Adrenal gland (tissue), 12 donors: Measurements from ENCODE around the gene RGS6. TPM values are rescaled to one million over a fixed set of nuclear protein-coding genes. Genes with fewer than 3 reads are reported as not detected.

Source experiments
- DNase-seq, 7 donors: peaks; one replicate each; pipeline ENCODE4 v3.0.0-alpha.2; 2019 to 2020
- H3K27ac ChIP-seq, 5 donors: fragments of 200-600 bp; sonication (generic) in 4 of 5; 1 replicate in 3 of 5; 2 replicates in 2 of 5; pipeline versions ENCODE4 v1.5.1 to v1.8.0; 2016 to 2020; ENCODE audit warnings: mild to moderate bottlenecking in 1 of 5
- H3K27me3 ChIP-seq: fragments of 200-600 bp; 2 replicates; pipeline ENCODE4 v1.8.0; 2021
- H3K36me3 ChIP-seq, 2 donors: fragments of 200-600 bp; replicated peaks in 1 of 2; 1 replicate in 1 of 2; 2 replicates in 1 of 2; pipeline versions ENCODE4 v1.5.1 to v1.8.0; 2018 to 2022
- H3K4me1 ChIP-seq, 2 donors: fragments of 200-600 bp; replicated peaks in 1 of 2; 1 replicate in 1 of 2; 2 replicates in 1 of 2; pipeline versions ENCODE4 v1.5.1 to v1.8.0; 2018 to 2021
- H3K4me3 ChIP-seq, 4 donors: fragments of 200-600 bp; sonication (generic) in 3 of 4; one replicate each; pipeline ENCODE4 v1.5.1; 2016 to 2018
- H3K9me3 ChIP-seq, 3 donors: fragments of 200-600 bp; sonication (generic) in 1 of 3; replicated peaks in 1 of 3; 1 replicate in 2 of 3; 2 replicates in 1 of 3; pipeline versions ENCODE4 v1.5.1 to v1.8.0; 2016 to 2021
- POLR2A ChIP-seq, 2 donors: fragments of 450-650 bp; IDR thresholded peaks; one replicate each; pipeline ENCODE4 v1.6.1; 2017; ENCODE audit warnings: antibody characterized with exemption in 2 of 2, mild to moderate bottlenecking in 2 of 2, moderate library complexity in 1 of 2
- WGBS, 4 donors: extraction: QIAGEN DNeasy Blood & Tissue Kit in 2 of 4; methylation state at CpG; one replicate each; pipeline versions ENCODE4 v1.1.5 to v1.1.7; 2013 to 2017; 5-methylcytosine and 5-hydroxymethylcytosine counted together
- intact Hi-C, 2 donors: fragments of 100-400 bp; cut with DNase I; formaldehyde crosslinking; loops; one replicate each; pipeline versions ENCODE4 v1.14.1 to v1.15.0; 2022 to 2023
- polyA plus RNA-seq, 3 donors: library from polyadenylated mRNA; stranded (reverse); fragments of 200-250 nt in 2 of 3; fragments of 350-450 nt in 1 of 3; fragmentation: Illumina TruSeq in 1 of 3; extraction: RNeasy Lipid Tissue Mini Kit (QIAGEN cat#74804) in 1 of 3; gene quantifications; one replicate each; pipeline ENCODE4 v1.2.3, GENCODE V29; 2013 to 2014
- total RNA-seq, 9 donors: library from RNA; depleted of rRNA in 4 of 9; stranded (reverse); fragments of >200 nt in 4 of 9; fragments of 120-200 nt in 1 of 9; fragmentation: NEBNext Ultra II Directional in 1 of 9; extraction: Animal tissue kit (Norgen Biotek cat#: 25700) in 1 of 9; gene quantifications; one replicate each; pipeline versions ENCODE4 v1.1.0 to v1.2.4, GENCODE V29; 2013 to 2023
- TF ChIP-seq, protein P1 (sequence below), 6 experiments: fragments of 450-650 bp in 4 of 6; fragments of 200-600 bp in 2 of 6; sonication (generic) in 1 of 6; IDR thresholded peaks; 1 replicate in 5 of 6; 2 replicates in 1 of 6; pipeline versions ENCODE4 v1.5.1 to v1.8.0; 2016 to 2021; ENCODE audit warnings: antibody characterized with exemption in 6 of 6, mild to moderate bottlenecking in 2 of 6, moderate library complexity in 1 of 6
- donor health status: healthy with polysubstance abuse.
- donor health status: Bipolar disorder and iron deficiency.
- donor health status: DM: yes; HTN: yes; CAD: no.
- donor health status: DM: no; HTN: no; CAD: no.
- donor health status: DM: no; HTN: no; CAD: no.
- donor health status: DM: yes; HTN: yes; CAD: no.

RGS6 gene
- total and polyA plus RNA-seq, 12 donors: 0.06 to 4.3 (median 0.41) TPM; not detected in 1

DNA sequence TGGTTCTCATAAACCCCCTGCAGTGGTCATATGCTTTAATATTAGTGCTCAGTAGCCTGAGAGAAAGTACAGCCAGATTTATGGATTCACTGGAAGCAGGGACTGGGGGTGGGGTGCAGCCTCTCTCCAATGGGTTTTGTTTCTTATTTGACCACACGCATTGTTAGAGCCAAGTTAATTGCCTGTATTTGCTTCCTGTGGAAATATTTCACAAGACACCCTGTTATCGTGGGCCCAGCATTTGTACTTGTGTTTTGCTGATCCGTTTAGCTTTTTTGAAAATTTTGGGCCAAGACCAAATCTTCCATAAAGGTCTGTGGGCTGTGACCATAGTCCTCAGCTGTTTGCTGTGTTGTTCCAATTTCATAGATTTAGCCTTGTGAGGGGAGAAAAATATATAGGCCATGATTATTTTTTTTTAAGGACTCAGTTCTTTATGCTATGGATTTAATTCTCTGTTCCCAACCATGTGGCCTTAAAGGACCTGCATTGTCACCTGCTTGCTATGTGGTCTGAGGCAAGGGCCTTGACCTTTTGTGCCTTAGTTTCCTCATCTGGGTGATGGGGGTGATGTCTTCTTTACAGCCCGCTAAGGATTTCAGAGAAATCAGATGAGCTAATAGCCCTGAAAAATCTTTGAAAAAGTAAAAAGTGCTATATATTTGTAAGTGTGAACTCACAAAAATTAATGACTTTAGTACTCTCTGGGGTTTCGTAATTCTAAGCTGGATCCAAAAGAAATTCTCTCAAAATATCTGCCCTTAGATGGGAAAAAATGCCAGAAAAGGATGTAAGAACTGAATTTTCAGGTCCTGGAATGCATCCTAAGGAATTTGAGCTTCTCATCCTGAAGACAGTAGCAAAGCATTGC lies 591.4 kb downstream of the RGS6 start:
- Histone ChIP-seq H3K9me3 (peaks cover 0 to 3% (median 0%) of the 10 kb centered on the region in 3 donors), H3K4me1 (peaks cover 0 to 10% of the 10 kb centered on the region in 2 donors), H3K27ac (peak overlapping the region in 3 of 5 donors; percentile 8 to 38 (median 38)), H3K27me3 (no peaks in the 10 kb centered on the region), H3K36me3 (no peaks in the 10 kb centered on the region), H3K4me3 (no peak overlapping the region)
- intact Hi-C loops: no loop called here
- no peak for TF ChIP-seq POLR2A (IDR thresholded peaks at IDR 0.05)
- TF ChIP-seq, protein P1, sequence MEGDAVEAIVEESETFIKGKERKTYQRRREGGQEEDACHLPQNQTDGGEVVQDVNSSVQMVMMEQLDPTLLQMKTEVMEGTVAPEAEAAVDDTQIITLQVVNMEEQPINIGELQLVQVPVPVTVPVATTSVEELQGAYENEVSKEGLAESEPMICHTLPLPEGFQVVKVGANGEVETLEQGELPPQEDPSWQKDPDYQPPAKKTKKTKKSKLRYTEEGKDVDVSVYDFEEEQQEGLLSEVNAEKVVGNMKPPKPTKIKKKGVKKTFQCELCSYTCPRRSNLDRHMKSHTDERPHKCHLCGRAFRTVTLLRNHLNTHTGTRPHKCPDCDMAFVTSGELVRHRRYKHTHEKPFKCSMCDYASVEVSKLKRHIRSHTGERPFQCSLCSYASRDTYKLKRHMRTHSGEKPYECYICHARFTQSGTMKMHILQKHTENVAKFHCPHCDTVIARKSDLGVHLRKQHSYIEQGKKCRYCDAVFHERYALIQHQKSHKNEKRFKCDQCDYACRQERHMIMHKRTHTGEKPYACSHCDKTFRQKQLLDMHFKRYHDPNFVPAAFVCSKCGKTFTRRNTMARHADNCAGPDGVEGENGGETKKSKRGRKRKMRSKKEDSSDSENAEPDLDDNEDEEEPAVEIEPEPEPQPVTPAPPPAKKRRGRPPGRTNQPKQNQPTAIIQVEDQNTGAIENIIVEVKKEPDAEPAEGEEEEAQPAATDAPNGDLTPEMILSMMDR (IDR thresholded peaks at IDR 0.05): no peak
- WGBS, 4 donors: 66 to 74% (median 71%) methylated on average over 5 of the region's 5 CpGs
- peak in 4 of 7 donors; percentile 30 to 66 (median 38) for DNase-seq

DNA sequence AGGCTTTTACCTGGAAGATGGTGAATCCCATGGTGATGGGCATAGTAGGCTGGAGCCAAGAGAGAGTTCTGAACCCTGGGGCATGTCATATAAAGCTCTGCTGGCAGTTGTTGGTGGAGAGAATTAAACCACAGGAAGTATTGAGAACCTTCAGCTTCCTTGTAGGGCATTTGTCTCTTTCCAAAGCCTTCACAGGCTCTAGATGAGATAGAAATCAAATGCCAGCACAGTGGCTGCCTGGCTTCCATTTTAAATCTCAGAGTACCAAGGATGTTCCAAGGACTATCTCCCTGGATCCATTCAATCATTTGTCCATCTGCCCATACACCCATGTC lies 592.0 kb downstream of the RGS6 start:
- H3K9me3 ChIP-seq: peaks cover 0 to 3% (median 0%) of the 10 kb centered on the region in 3 donors
- TF ChIP-seq, protein P1 (IDR thresholded peaks at IDR 0.05): no peak
- no peak for TF ChIP-seq POLR2A (IDR thresholded peaks at IDR 0.05)
- H3K36me3 ChIP-seq: no peaks in the 10 kb centered on the region

DNA sequence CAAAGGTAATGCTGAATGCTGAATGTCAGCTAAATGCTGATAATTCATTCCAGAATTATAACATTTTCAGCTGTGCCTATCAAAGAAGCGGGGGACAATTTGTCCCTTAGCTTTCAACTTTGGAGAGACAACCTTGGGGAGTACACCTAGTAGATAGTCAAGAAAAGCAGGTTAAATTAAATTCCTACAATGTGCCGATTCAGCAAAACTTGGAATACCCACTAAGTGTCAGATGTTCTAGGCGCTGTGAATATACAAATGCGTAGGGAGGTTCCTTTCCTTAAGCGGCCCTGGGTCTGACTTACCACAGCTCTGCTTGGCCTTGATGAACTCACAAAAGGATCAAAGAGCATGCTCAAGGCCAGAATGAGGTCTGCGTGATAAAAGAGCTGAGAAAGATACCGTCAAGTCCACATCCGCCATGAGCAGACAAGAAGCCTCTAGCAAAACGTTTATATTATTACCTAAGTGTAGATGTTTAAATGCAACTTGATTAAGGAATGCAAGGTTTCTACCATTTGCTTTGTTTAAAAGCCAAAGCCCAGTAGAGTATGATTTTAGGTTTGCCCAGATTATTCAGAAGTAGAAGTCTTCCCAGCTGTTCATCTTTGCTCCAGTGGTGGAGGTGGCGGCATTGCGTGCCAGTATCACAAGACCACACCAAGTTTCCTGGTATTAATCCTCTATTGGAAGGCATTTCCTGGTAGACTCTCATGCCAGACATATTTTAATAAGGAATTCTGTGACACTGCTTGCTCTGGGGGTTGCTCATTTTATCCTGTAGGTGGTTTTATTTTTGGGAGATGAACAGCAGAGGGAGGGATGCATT lies 593.1 kb downstream of the RGS6 start:
- Histone ChIP-seq H3K36me3 (no peaks in the 10 kb centered on the region), H3K9me3 (no peaks in the 10 kb centered on the region), H3K27ac (peak overlapping the region in 1 of 5 donors; percentile 36), H3K4me3 (no peak overlapping the region), H3K4me1 (peaks cover 0 to 10% of the 10 kb centered on the region in 2 donors), H3K27me3 (no peaks in the 10 kb centered on the region)
- no peak for TF ChIP-seq POLR2A (IDR thresholded peaks at IDR 0.05)
- TF ChIP-seq, protein P1 (IDR thresholded peaks at IDR 0.05): no peak
- intact Hi-C loops: no loop called here
- peak in 1 of 7 donors; percentile 18 for DNase-seq
- WGBS, 4 donors: 60 to 64% (median 61%) methylated on average over 11 of the region's 11 CpGs

More for the DNA sequence above, 592.0 kb downstream of the RGS6 start:
- H3K27ac ChIP-seq: peak overlapping the region in 2 of 5 donors; percentile 8 to 36
- no peak for DNase-seq
- no peak overlapping the region for H3K4me3 ChIP-seq
- intact Hi-C loops: no loop called here
- H3K27me3 ChIP-seq: no peaks in the 10 kb centered on the region
- H3K4me1 ChIP-seq: peaks cover 0 to 10% of the 10 kb centered on the region in 2 donors

DNA sequence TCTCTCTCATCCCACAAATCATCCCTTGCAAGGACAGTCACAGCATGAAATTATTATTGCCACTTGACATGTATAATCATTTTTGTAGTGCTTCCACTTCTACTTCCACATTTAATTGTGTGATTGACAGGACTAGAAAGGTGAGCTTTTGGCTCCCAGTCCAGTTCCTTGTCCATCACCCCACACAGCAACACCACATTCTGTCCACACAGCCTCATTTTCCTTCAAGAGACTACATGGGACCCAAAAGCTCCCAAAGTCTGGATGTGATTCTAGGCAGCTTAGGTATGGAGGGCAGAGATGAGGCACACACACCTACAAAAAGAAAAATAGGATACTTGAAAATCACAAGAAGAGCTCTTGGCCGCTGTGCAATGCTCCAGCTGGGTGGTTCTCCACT lies 595.4 kb downstream of the RGS6 start:
- H3K4me1 ChIP-seq: peaks cover 0 to 10% of the 10 kb centered on the region in 2 donors
- TF ChIP-seq, protein P1 (IDR thresholded peaks at IDR 0.05): no peak
- no peak for TF ChIP-seq POLR2A (IDR thresholded peaks at IDR 0.05)
- WGBS, 4 donors: 95 to 100% (median 99%) methylated on average over 1 of the region's 1 CpG
- H3K27ac ChIP-seq: no peak overlapping the region
- no peaks in the 10 kb centered on the region for H3K27me3 ChIP-seq
- intact Hi-C loops: no loop called here
- no peaks in the 10 kb centered on the region for H3K9me3 ChIP-seq
- no peaks in the 10 kb centered on the region for H3K36me3 ChIP-seq
- no peak for DNase-seq
- no peak overlapping the region for H3K4me3 ChIP-seq
